ENCODE data around the gene TANC1.
"Not testable (repeated sequence)": the region's sequence is repeated elsewhere in the genome, so short reads cannot be mapped to it uniquely, and the experiment has no call there.

The TANC1 gene

GRCh38 chr2:159095813-159096212 is 127.4 kb downstream of the TANC1 start:
- Histone ChIP-seq H3K27ac (no peak overlapping the region), H3K36me3 (no peaks in the 10 kb centered on the region), H3K4me3 (ENCODE audit: low read depth in 1 of 2, low read length in 1 of 2) (no peak overlapping the region), H3K9me3 (no peaks in the 10 kb centered on the region), H3K27me3 (no peaks in the 10 kb centered on the region), H3K4me1 (ENCODE audit: control insufficient read depth in 1 of 2, insufficient read depth in 1 of 2, low read depth in 1 of 2, low read length in 1 of 2) (peaks cover 4% of the 10 kb centered on the region in 2 experiments)
- no peak for TF ChIP-seq CTCF (IDR thresholded peaks at IDR 0.05)

- H3K4me1 ChIP-seq (ENCODE audit: control insufficient read depth in 1 of 2, insufficient read depth in 1 of 2, low read depth in 1 of 2, low read length in 1 of 2); H3K27me3 ChIP-seq; H3K36me3 ChIP-seq; H3K27ac ChIP-seq; H3K9me3 ChIP-seq; H3K4me3 ChIP-seq (ENCODE audit: low read depth in 1 of 2, low read length in 1 of 2): not testable (repeated sequence)
Observed at GRCh38 chr2:159096302-159096855, 127.9 kb downstream of the TANC1 start.

GRCh38 chr2:159096901-159097300 is 128.5 kb downstream of the TANC1 start:
- TF ChIP-seq CTCF (IDR thresholded peaks at IDR 0.05), result no peak
- Histone ChIP-seq H3K36me3 (no peaks in the 10 kb centered on the region), H3K4me3 (ENCODE audit: low read depth in 1 of 2, low read length in 1 of 2) (no peak overlapping the region), H3K27me3 (no peaks in the 10 kb centered on the region), H3K4me1 (ENCODE audit: control insufficient read depth in 1 of 2, insufficient read depth in 1 of 2, low read depth in 1 of 2, low read length in 1 of 2) (peaks cover 3 to 4% of the 10 kb centered on the region in 2 experiments), H3K9me3 (no peaks in the 10 kb centered on the region), H3K27ac (no peak overlapping the region)

- H3K4me1 ChIP-seq (ENCODE audit: control insufficient read depth in 1 of 2, insufficient read depth in 1 of 2, low read depth in 1 of 2, low read length in 1 of 2), result no peaks in the 10 kb centered on the region
- no peak overlapping the region for H3K27ac ChIP-seq
- no peak for TF ChIP-seq CTCF (IDR thresholded peaks at IDR 0.05)
- H3K9me3 ChIP-seq, result no peaks in the 10 kb centered on the region
- H3K4me3 ChIP-seq (ENCODE audit: low read depth in 1 of 2, low read length in 1 of 2), result no peak overlapping the region
- H3K36me3 ChIP-seq, result no peaks in the 10 kb centered on the region
- H3K27me3 ChIP-seq, result no peaks in the 10 kb centered on the region
Observed at GRCh38 chr2:159098361-159098760, 129.9 kb downstream of the TANC1 start.

- no peak for TF ChIP-seq CTCF (IDR thresholded peaks at IDR 0.05)
- Histone ChIP-seq H3K9me3 (no peaks in the 10 kb centered on the region), H3K4me1 (ENCODE audit: control insufficient read depth in 1 of 2, insufficient read depth in 1 of 2, low read depth in 1 of 2, low read length in 1 of 2) (no peaks in the 10 kb centered on the region), H3K4me3 (ENCODE audit: low read depth in 1 of 2, low read length in 1 of 2) (no peak overlapping the region), H3K36me3 (no peaks in the 10 kb centered on the region), H3K27me3 (no peaks in the 10 kb centered on the region), H3K27ac (no peak overlapping the region)
Observed at GRCh38 chr2:159098921-159099411, 130.5 kb downstream of the TANC1 start.

GRCh38 chr2:159101755-159102489 is 133.5 kb downstream of the TANC1 start:
- no peaks in the 10 kb centered on the region for H3K36me3 ChIP-seq
- H3K4me1 ChIP-seq (ENCODE audit: control insufficient read depth in 1 of 2, insufficient read depth in 1 of 2, low read depth in 1 of 2, low read length in 1 of 2), result no peaks in the 10 kb centered on the region
- no peak overlapping the region for H3K4me3 ChIP-seq (ENCODE audit: low read depth in 1 of 2, low read length in 1 of 2)
- H3K27ac ChIP-seq, result no peak overlapping the region
- H3K27me3 ChIP-seq, result no peaks in the 10 kb centered on the region
- no peak for TF ChIP-seq CTCF (IDR thresholded peaks at IDR 0.05)
- H3K9me3 ChIP-seq, result no peaks in the 10 kb centered on the region
